Kidney (tissue), 14 donors: ENCODE data around the gene LPCAT1. TPM values are rescaled to one million over a fixed set of nuclear protein-coding genes. Genes with fewer than 3 reads are reported as not detected.

Experiments used
- DNase-seq, 5 donors: peaks; one replicate each; pipeline ENCODE4 v3.0.0-alpha.2; 2013 to 2020
- FAIRE-seq: peaks from 2 replicates; lab custom pipeline; 2012; peaks lifted over from hg19 to GRCh38; lab: Jason Lieb, UNC
- H3K27ac ChIP-seq, 2 donors: one replicate each; pipeline ENCODE4 v1.7.0; 2013; ENCODE audit warnings: low read depth in 2 of 2, low read length in 2 of 2, inconsistent platforms in 1 of 2
- H3K27me3 ChIP-seq: one replicate; pipeline ENCODE4 v1.7.1; 2013; ENCODE audit warnings: low read length, inconsistent platforms; ENCODE audit not compliant: control insufficient read depth, insufficient read depth
- H3K36me3 ChIP-seq, 3 donors: one replicate each; pipeline versions ENCODE4 v1.7.0 to v1.7.1; 2013; ENCODE audit warnings: low read length in 3 of 3, control low read depth in 1 of 3, inconsistent platforms in 1 of 3; ENCODE audit not compliant: insufficient read depth in 3 of 3, control insufficient read depth in 2 of 3
- H3K4me1 ChIP-seq, 3 donors: one replicate each; pipeline versions ENCODE4 v1.7.0 to v1.7.1; 2013; ENCODE audit warnings: low read length in 3 of 3, inconsistent platforms in 1 of 3, low read depth in 1 of 3; ENCODE audit not compliant: control insufficient read depth in 2 of 3, insufficient read depth in 2 of 3
- H3K4me3 ChIP-seq, 3 donors: one replicate each; pipeline versions ENCODE4 v1.7.0 to v1.8.1; 2013; ENCODE audit warnings: low read length in 3 of 3, control low read depth in 1 of 3, inconsistent platforms in 1 of 3
- H3K9ac ChIP-seq, 3 donors: one replicate each; pipeline versions ENCODE4 v1.7.0 to v1.7.1; 2013; ENCODE audit warnings: low read length in 3 of 3, control low read depth in 1 of 3, inconsistent platforms in 1 of 3
- H3K9me3 ChIP-seq, 3 donors: one replicate each; pipeline versions ENCODE4 v1.7.0 to v1.7.1; 2013; ENCODE audit warnings: low read length in 3 of 3, control low read depth in 1 of 3, inconsistent platforms in 1 of 3; ENCODE audit not compliant: control insufficient read depth in 2 of 3, insufficient read depth in 1 of 3
- intact Hi-C: fragments of 100-400 bp; cut with DNase I; formaldehyde crosslinking; loops from one replicate; pipeline ENCODE4 v1.11.1; 2022
- polyA plus RNA-seq: library from polyadenylated mRNA; stranded (reverse); fragments of 350-450 nt; fragmentation: Illumina TruSeq; extraction: RNeasy Lipid Tissue Mini Kit (QIAGEN cat#74804); gene quantifications from one replicate; pipeline ENCODE4 v1.2.3, GENCODE V29; 2014; ENCODE audit warnings: low read depth, low replicate concordance; ENCODE audit not compliant: insufficient read depth
- total RNA-seq: library from RNA; stranded (reverse); fragmentation: NEBNext Ultra II Directional; extraction: Animal tissue kit (Norgen Biotek cat#: 25700); gene quantifications from one replicate; pipeline ENCODE4 v1.2.1, GENCODE V29; 2021
- TF ChIP-seq, protein P1 (sequence below): IDR thresholded peaks from 3 replicates; pipeline ENCODE4 v1.5.1; 2012; ENCODE audit warnings: mild to moderate bottlenecking, moderate library complexity, borderline replicate concordance; ENCODE audit not compliant: insufficient read depth; ENCODE audit errors: extremely low read depth
- donor health status: control.
- donor health status: control.
- donor health status: control.
- donor health status: control.
- donor health status: control.
- donor health status: DM: yes; HTN: yes; CAD: no.
- donor health status: Normal renal cell carcinoma (clear cell type).

The LPCAT1 gene
- total and polyA plus RNA-seq, 2 donors from 2014 or later, result 22.2 to 46.5 TPM

DNA sequence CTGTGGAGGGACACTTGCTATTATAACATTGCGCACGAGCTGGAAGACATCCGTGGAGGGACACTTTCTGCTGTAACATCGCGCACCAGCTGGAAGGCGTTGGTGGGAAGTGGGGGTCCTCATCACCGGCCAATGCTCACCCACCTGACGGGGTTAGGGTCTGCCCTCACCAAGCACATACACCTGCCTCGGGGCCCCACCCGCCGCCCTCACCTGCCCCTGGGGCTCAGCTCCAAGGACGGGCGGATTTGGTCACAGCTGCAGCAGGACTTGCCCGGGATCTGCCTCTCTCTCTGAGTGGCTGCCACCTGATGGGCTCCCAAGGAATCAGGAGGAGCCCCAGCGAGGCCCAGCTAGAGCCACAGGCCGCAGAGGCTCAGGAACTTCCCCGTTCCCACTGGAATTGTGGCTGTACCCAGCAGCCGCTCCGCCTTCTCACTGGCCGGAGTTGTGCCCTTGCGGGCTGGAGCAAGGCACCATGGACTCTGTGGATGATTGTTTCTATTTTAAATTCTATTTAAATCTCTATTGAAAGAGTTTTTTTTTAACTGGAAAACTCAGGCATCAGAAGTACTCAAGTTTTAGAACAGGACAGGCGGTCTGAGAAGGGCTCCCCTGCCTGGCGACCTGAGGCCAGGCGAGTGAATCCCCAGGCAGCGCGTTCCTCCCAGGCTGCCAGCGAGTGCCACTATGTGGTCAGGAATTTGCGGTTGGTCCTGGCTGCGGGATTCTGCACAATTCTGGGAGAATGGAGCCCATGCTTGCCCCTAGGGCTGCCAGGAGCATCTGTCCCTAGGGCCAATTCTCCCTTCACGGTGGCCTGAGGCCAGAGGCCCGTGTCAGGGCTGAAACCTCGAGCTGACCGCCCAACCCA, 39.7 kb downstream of the LPCAT1 start:
- H3K36me3 ChIP-seq, result no peaks in the 10 kb centered on the region
- intact Hi-C loops, result no loop called here
- FAIRE-seq, result no peak

DNA sequence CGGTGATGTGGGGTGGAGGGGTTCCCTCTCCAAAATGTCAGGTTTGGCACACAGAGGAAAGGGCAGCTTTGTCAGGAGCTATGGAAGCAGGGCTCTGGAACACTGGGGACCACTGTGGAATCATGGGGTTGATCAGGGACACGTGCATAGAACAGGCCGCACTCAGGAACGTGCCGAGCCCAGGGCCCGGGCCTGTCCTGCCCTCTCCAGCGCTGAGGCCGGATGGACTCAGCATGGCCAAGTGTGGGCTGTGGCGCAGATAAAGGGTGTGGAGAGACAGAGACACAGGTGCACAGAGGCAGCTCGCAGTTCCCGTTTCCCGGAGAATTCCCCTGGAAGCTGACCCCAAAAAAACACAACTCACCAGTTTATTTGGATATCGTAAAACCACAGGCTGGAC, 40.7 kb downstream of the LPCAT1 start:
- TF ChIP-seq, protein P1, sequence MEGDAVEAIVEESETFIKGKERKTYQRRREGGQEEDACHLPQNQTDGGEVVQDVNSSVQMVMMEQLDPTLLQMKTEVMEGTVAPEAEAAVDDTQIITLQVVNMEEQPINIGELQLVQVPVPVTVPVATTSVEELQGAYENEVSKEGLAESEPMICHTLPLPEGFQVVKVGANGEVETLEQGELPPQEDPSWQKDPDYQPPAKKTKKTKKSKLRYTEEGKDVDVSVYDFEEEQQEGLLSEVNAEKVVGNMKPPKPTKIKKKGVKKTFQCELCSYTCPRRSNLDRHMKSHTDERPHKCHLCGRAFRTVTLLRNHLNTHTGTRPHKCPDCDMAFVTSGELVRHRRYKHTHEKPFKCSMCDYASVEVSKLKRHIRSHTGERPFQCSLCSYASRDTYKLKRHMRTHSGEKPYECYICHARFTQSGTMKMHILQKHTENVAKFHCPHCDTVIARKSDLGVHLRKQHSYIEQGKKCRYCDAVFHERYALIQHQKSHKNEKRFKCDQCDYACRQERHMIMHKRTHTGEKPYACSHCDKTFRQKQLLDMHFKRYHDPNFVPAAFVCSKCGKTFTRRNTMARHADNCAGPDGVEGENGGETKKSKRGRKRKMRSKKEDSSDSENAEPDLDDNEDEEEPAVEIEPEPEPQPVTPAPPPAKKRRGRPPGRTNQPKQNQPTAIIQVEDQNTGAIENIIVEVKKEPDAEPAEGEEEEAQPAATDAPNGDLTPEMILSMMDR, result no peak
- FAIRE-seq (no peak), DNase-seq (no peak)
- H3K36me3 ChIP-seq, result no peaks in the 10 kb centered on the region
- no peak overlapping the region for H3K4me3 ChIP-seq
- no peaks in the 10 kb centered on the region for H3K9me3 ChIP-seq
- intact Hi-C loops, result no loop called here
- H3K27me3 ChIP-seq, result no peaks in the 10 kb centered on the region
- H3K27ac ChIP-seq, result no peak overlapping the region
- no peak overlapping the region for H3K9ac ChIP-seq
- no peaks in the 10 kb centered on the region for H3K4me1 ChIP-seq

More for the DNA sequence above, 39.7 kb downstream of the LPCAT1 start:
- H3K9ac ChIP-seq, result no peak overlapping the region
- no peak for DNase-seq
- TF ChIP-seq, protein P1, result no peak
- no peaks in the 10 kb centered on the region for H3K4me1 ChIP-seq
- H3K27ac ChIP-seq, result no peak overlapping the region
- H3K4me3 ChIP-seq, result no peak overlapping the region
- H3K27me3 ChIP-seq, result no peaks in the 10 kb centered on the region
- H3K9me3 ChIP-seq, result no peaks in the 10 kb centered on the region

DNA sequence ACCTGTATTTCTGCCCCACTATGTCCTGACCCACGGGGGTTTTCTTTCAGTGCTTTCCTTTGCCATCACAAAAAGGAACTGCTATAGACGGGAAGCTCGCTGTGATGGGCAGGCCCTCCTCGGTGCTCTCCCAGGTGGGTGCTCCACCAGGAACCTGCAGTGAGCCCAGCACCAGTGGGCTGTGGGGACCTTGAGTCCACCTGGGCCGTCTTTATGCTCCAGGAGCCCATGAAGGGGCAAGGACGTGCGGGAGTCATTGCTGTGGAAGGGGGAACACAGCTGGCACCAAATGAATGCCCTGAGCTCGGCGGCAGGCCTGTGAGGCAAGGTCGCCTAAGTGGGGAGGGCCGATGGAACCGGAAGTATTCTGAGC, 41.8 kb downstream of the LPCAT1 start:
- Histone ChIP-seq H3K4me1 (no peaks in the 10 kb centered on the region), H3K27me3 (no peaks in the 10 kb centered on the region), H3K4me3 (no peak overlapping the region), H3K36me3 (no peaks in the 10 kb centered on the region), H3K27ac (no peak overlapping the region), H3K9ac (no peak overlapping the region), H3K9me3 (no peaks in the 10 kb centered on the region)
- FAIRE-seq, result no peak
- DNase-seq, result no peak
- TF ChIP-seq, protein P1, result no peak
- intact Hi-C loops, result no loop called here
